SU-DHL-6 (cell line): ENCODE results near the gene CD109.

ENCODE experiments used
- EZH2phosphoT487 ChIP-seq: fragments of 200-600 bp; sonication (generic), shearing (Covaris generic); conservative IDR thresholded peaks from 2 replicates; pipeline ENCODE4 v1.6.1; 2018; ENCODE audit warnings: mild to moderate bottlenecking, antibody characterized with exemption, low read length, moderate library complexity, mixed read lengths
- TF ChIP-seq, protein P1 (sequence below): fragments of 200-600 bp; sonication (generic); IDR thresholded peaks from one replicate; pipeline ENCODE4 v1.5.1; 2017; ENCODE audit warnings: antibody characterized with exemption, mild to moderate bottlenecking, low read length, moderate library complexity; ENCODE audit not compliant: insufficient read depth, poor library complexity, severe bottlenecking

DNA sequence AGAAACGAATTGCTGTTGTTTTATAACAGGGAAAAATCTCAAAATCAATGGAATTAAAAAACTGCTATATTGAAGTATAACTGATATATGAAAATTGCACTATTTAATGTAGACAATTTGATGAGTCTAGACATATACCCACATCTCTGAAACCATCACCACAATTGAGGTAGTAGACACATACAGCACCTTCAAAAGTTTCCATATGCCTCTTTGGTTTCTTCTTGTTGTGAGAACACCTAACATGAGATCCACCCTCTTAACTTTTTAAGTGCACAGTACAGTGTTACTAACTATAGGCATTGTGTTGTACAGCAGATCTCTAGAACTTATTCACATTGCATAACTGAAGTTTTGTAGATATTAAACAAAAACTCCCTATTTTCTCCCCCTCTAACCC lies 28.2 kb upstream of the CD109 start:
- TF ChIP-seq, protein P1, sequence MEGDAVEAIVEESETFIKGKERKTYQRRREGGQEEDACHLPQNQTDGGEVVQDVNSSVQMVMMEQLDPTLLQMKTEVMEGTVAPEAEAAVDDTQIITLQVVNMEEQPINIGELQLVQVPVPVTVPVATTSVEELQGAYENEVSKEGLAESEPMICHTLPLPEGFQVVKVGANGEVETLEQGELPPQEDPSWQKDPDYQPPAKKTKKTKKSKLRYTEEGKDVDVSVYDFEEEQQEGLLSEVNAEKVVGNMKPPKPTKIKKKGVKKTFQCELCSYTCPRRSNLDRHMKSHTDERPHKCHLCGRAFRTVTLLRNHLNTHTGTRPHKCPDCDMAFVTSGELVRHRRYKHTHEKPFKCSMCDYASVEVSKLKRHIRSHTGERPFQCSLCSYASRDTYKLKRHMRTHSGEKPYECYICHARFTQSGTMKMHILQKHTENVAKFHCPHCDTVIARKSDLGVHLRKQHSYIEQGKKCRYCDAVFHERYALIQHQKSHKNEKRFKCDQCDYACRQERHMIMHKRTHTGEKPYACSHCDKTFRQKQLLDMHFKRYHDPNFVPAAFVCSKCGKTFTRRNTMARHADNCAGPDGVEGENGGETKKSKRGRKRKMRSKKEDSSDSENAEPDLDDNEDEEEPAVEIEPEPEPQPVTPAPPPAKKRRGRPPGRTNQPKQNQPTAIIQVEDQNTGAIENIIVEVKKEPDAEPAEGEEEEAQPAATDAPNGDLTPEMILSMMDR, result no peak
- TF ChIP-seq EZH2phosphoT487, result no peak
